Left lobe of liver (tissue), 2 donors: Measurements from ENCODE around the gene MPZL1. TPM values are rescaled to one million over a fixed set of nuclear protein-coding genes. Genes with fewer than 3 reads are reported as not detected.

ENCODE experiments used
- ATAC-seq: fragments of 200-7000 bp; cut with Tn5 transposase; one replicate; pipeline ENCODE4 v1.9.1; 2020; ENCODE audit warnings: mild to moderate bottlenecking, moderate library complexity
- DNase-seq: peaks from one replicate; pipeline ENCODE4 v3.0.0-alpha.2; 2020; ENCODE audit warnings: low spot score
- total RNA-seq: library from RNA; stranded (reverse); gene quantifications from one replicate; pipeline ENCODE4 v1.2.1, GENCODE V29; 2021
- donor health status: DM: no; HTN: no; CAD: no; lungs with moderate emphysema.
- donor health status: DM: no; HTN: yes; CAD: no.

The MPZL1 gene
- total RNA-seq, 1 donor from 2014 or later = 17.8 TPM

- no peak for ATAC-seq
- no peak for DNase-seq
Observed at GRCh38 chr1:167836197-167836596, 114.4 kb downstream of the MPZL1 start.

- no peak for DNase-seq
- no peak for ATAC-seq
Observed at GRCh38 chr1:167837326-167837725, 115.5 kb downstream of the MPZL1 start.

- no peak for ATAC-seq
Observed at GRCh38 chr1:167839009-167839408, 117.2 kb downstream of the MPZL1 start.

More at GRCh38 chr1:167839009-167839408, 117.2 kb downstream of the MPZL1 start:
- no peak for DNase-seq

Other genes with a start within 250 kb of the MPZL1 start
- gene CD247, start 203.5 kb upstream of the MPZL1 start, total RNA-seq = 0.65 TPM
- 89.7 TPM for gene CREG1, start 168.2 kb upstream of the MPZL1 start, total RNA-seq
- 3.7 TPM for gene RCSD1, start 91.8 kb upstream of the MPZL1 start, total RNA-seq
- gene ADCY10, start 192.2 kb downstream of the MPZL1 start, total RNA-seq = 5.5 TPM
- 49.0 TPM for gene DCAF6, start 214.7 kb downstream of the MPZL1 start, total RNA-seq
- 158 TPM for gene MPC2, start 215.1 kb downstream of the MPZL1 start, total RNA-seq